Hepatocyte (in vitro differentiated cells): ENCODE data around the gene ENPP6. TPM values are rescaled to one million over a fixed set of nuclear protein-coding genes. Genes with fewer than 3 reads are reported as not detected.

Source experiments
- DNase-seq: peaks from one replicate; pipeline ENCODE4 v3.0.0-alpha.2; 2016; ENCODE audit warnings: low spot score
- H2AFZ ChIP-seq: fragments of 200-600 bp; sonication (generic); 2 replicates; pipeline ENCODE4 v1.6.0; 2016; ENCODE audit warnings: antibody characterized with exemption, mild to moderate bottlenecking
- H3K27ac ChIP-seq: fragments of 200-600 bp; sonication (generic); 2 replicates; pipeline ENCODE4 v1.5.1; 2016; ENCODE audit warnings: mild to moderate bottlenecking
- H3K27me3 ChIP-seq: fragments of 200-600 bp; sonication (generic); 2 replicates; pipeline ENCODE4 v1.6.1; 2016
- H3K36me3 ChIP-seq: fragments of 200-600 bp; sonication (generic); replicated peaks from 2 replicates; pipeline ENCODE4 v1.5.1; 2016; ENCODE audit warnings: low read depth; ENCODE audit not compliant: insufficient read depth
- H3K4me1 ChIP-seq: fragments of 200-600 bp; sonication (generic); 2 replicates; pipeline ENCODE4 v1.5.1; 2016; ENCODE audit warnings: mild to moderate bottlenecking, moderate library complexity; ENCODE audit not compliant: insufficient read depth
- H3K4me2 ChIP-seq: fragments of 200-600 bp; sonication (generic); 2 replicates; pipeline ENCODE4 v1.6.0; 2016
- H3K4me3 ChIP-seq: fragments of 200-600 bp; sonication (generic); 2 replicates; pipeline ENCODE4 v1.5.1; 2016; ENCODE audit warnings: mild to moderate bottlenecking
- H3K79me2 ChIP-seq: fragments of 200-600 bp; sonication (generic); 2 replicates; pipeline ENCODE4 v1.6.0; 2017; ENCODE audit warnings: mild to moderate bottlenecking
- H3K9me2 ChIP-seq: fragments of 200-600 bp; sonication (generic); replicated peaks from 2 replicates; pipeline ENCODE4 v1.6.0; 2017; ENCODE audit warnings: mild to moderate bottlenecking; ENCODE audit not compliant: insufficient read depth
- H3K9me3 ChIP-seq: fragments of 200-600 bp; sonication (generic); 2 replicates; pipeline ENCODE4 v1.5.1; 2016; ENCODE audit warnings: low read depth, mild to moderate bottlenecking
- H4K20me1 ChIP-seq: fragments of 200-600 bp; sonication (generic); 2 replicates; pipeline ENCODE4 v1.6.0; 2016; ENCODE audit warnings: mild to moderate bottlenecking; ENCODE audit not compliant: insufficient read depth, poor library complexity, severe bottlenecking
- EZH2 ChIP-seq: fragments of 200-600 bp; sonication (generic); IDR thresholded peaks from 2 replicates; pipeline ENCODE4 v1.6.1; 2016; ENCODE audit warnings: antibody characterized with exemption, mild to moderate bottlenecking, borderline replicate concordance
- EZH2phosphoT487 ChIP-seq: fragments of 200-600 bp; sonication (generic); IDR thresholded peaks from one replicate; pipeline ENCODE4 v1.6.1; 2018; ENCODE audit warnings: antibody characterized with exemption, mild to moderate bottlenecking, low read depth, moderate library complexity; ENCODE audit not compliant: unreplicated experiment, severe bottlenecking
- WGBS: methylation state at CpG from one replicate; pipeline ENCODE4 v1.1.6; 2016; ENCODE audit warnings: low lambda C conversion rate; ENCODE audit errors: missing lambda C conversion rate; 5-methylcytosine and 5-hydroxymethylcytosine counted together
- polyA plus RNA-seq: library from polyadenylated mRNA; unstranded; fragments of >200 nt; fragmentation: Nextera tagmentation; extraction: Ambion mirVana; gene quantifications from 2 replicates; pipeline ENCODE4 v1.2.1, GENCODE V29; 2016
- total RNA-seq: library from RNA; depleted of rRNA; stranded (reverse); fragments of >200 nt; gene quantifications from 2 replicates; pipeline ENCODE4 v1.2.3, GENCODE V29; 2014
- TF ChIP-seq, protein P1 (sequence below): fragments of 200-600 bp; sonication (generic); IDR thresholded peaks from 2 replicates; pipeline ENCODE4 v1.5.1; 2016; ENCODE audit warnings: antibody characterized with exemption, mild to moderate bottlenecking; ENCODE audit not compliant: poor library complexity

Gene ENPP6
- total and polyA plus RNA-seq, 2 experiments from 2014 or later = 0.03 TPM; not detected in 1

DNA sequence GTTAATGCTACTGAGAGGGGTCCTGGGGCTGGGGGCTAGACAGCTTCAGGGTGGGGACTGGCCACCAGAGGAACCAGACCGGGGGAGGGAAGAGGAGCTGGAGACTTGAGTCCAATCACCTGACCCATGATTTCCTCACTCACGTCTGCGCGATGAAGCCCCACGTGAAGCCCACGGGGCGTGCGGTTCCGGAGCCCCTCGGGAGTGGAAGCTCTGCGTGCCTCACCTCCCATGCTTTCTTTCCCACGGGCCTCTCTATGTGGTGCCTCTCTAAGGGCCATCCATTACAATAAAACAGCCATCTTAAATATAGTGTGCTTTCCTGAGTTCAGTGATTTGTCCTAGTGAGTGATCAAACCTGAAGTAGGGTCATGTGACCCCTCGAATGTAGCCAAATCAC lies 119.9 kb downstream of the ENPP6 start:
- Histone ChIP-seq H3K27me3 (no peaks in the 10 kb centered on the region), H3K4me2 (no peak overlapping the region), H2AFZ (no peak overlapping the region), H3K9me3 (no peaks in the 10 kb centered on the region), H3K9me2 (no peaks in the 10 kb centered on the region), H3K27ac (no peak overlapping the region), H3K4me3 (no peak overlapping the region), H3K36me3 (no peaks in the 10 kb centered on the region), H4K20me1 (no peaks in the 10 kb centered on the region), H3K79me2 (no peaks in the 10 kb centered on the region), H3K4me1 (peaks cover 15% of the 10 kb centered on the region)
- DNase-seq = no peak
- 90% methylated on average over 13 of the region's 13 CpGs for WGBS
- TF ChIP-seq EZH2phosphoT487 (no peak), EZH2 (no peak)
- TF ChIP-seq, protein P1, sequence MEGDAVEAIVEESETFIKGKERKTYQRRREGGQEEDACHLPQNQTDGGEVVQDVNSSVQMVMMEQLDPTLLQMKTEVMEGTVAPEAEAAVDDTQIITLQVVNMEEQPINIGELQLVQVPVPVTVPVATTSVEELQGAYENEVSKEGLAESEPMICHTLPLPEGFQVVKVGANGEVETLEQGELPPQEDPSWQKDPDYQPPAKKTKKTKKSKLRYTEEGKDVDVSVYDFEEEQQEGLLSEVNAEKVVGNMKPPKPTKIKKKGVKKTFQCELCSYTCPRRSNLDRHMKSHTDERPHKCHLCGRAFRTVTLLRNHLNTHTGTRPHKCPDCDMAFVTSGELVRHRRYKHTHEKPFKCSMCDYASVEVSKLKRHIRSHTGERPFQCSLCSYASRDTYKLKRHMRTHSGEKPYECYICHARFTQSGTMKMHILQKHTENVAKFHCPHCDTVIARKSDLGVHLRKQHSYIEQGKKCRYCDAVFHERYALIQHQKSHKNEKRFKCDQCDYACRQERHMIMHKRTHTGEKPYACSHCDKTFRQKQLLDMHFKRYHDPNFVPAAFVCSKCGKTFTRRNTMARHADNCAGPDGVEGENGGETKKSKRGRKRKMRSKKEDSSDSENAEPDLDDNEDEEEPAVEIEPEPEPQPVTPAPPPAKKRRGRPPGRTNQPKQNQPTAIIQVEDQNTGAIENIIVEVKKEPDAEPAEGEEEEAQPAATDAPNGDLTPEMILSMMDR = no peak

DNA sequence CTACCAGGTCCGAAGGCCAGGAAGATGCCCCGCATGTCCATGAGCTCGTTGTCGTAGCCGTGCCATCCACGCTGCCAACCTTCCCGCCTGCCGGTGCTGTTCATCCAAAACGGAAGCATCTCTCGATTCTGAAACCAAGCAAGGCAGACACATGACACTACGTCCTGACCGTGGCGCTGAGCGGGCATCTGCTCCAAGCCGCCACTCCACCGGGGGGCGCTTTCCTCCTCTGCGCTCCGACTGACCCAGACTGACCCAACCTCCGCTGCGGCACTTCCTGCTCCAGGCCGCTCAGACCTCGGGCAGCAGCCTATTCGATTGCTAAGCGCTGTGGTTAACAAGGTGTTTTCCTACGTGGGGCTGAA lies 120.5 kb downstream of the ENPP6 start:
- Histone ChIP-seq H3K27ac (no peak overlapping the region), H3K9me2 (no peaks in the 10 kb centered on the region), H3K79me2 (no peaks in the 10 kb centered on the region), H3K36me3 (no peaks in the 10 kb centered on the region), H3K4me1 (peaks cover 15% of the 10 kb centered on the region), H2AFZ (no peak overlapping the region), H3K4me2 (peak overlapping the region; percentile 62), H3K4me3 (no peak overlapping the region), H3K9me3 (no peaks in the 10 kb centered on the region), H3K27me3 (no peaks in the 10 kb centered on the region), H4K20me1 (no peaks in the 10 kb centered on the region)
- TF ChIP-seq, protein P1 = peak; percentile 33
- TF ChIP-seq EZH2 (no peak), EZH2phosphoT487 (no peak)
- no peak for DNase-seq
- 56% methylated on average over 26 of the region's 26 CpGs for WGBS

DNA sequence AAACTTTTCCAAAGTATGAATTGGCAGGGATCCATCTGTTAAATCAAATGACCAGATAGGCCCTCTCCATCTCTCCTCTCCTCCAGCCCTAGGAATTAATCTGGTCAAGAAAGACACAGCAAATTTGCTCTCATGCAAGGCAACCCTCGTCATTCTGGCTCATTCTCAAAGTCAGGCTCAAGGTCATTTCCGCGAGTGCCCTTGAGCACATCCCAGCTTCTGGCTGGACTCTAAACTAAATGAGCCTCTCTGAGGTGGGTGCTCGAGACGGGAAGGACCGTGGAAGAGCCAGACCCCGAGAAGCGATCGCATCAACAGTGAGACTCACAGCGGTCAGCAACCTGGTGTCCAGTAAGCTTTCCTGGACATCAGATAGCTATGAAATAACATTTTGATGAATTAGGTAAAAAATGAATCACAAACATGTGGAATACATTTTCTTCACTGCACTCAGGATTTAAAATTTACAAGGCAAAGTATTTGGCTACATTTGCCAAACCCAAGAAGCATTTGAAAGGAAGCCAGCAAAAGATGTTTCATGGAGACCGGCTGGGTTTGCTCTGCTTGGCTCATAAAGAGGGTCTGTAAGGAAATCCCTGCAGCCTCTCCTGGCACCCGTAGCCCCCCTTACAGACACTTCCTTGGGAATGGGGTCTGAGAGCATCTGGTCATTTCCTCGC lies 121.0 kb downstream of the ENPP6 start:
- no peaks in the 10 kb centered on the region for H3K36me3 ChIP-seq
- no peaks in the 10 kb centered on the region for H3K9me3 ChIP-seq
- no peak overlapping the region for H2AFZ ChIP-seq
- DNase-seq = peak; percentile 57
- H3K27me3 ChIP-seq = no peaks in the 10 kb centered on the region
- no peaks in the 10 kb centered on the region for H3K9me2 ChIP-seq
- no peaks in the 10 kb centered on the region for H3K79me2 ChIP-seq
- TF ChIP-seq EZH2phosphoT487 = no peak
- TF ChIP-seq, protein P1 = no peak
- TF ChIP-seq EZH2 = no peak
- H4K20me1 ChIP-seq = no peaks in the 10 kb centered on the region
- no peak overlapping the region for H3K4me3 ChIP-seq
- H3K4me2 ChIP-seq = peak overlapping the region; percentile 62
- H3K4me1 ChIP-seq = peaks cover 15% of the 10 kb centered on the region
- 69% methylated on average over 13 of the region's 13 CpGs for whole genome bisulfite sequencing
- H3K27ac ChIP-seq = peak overlapping the region; percentile 31
